ENCODE data around the gene MOB4.

- no peak for TF ChIP-seq CTCF (conservative IDR thresholded peaks at IDR 0.05; ENCODE audit: low read depth in 2 of 2)
- no peak for TF ChIP-seq REST (IDR thresholded peaks at IDR 0.05; ENCODE audit: unreplicated experiment)
- no peak for TF ChIP-seq ZNF114 (CRISPR knock-in tag; IDR thresholded peaks at IDR 0.05)
- TF ChIP-seq EZH2phosphoT487 (IDR thresholded peaks at IDR 0.05; ENCODE audit: unreplicated experiment) = no peak
- TF ChIP-seq EZH2 (IDR thresholded peaks at IDR 0.05; ENCODE audit: low read depth, unreplicated experiment) = no peak
- TF ChIP-seq JUNB (IDR thresholded peaks at IDR 0.05; ENCODE audit: unreplicated experiment) = no peak
- TF ChIP-seq CREB1 (CRISPR knock-in tag; IDR thresholded peaks at IDR 0.05; ENCODE audit: low read depth) = no peak
- TF ChIP-seq ETS1 (IDR thresholded peaks at IDR 0.05) = no peak
- TF ChIP-seq NANOG (IDR thresholded peaks at IDR 0.05; ENCODE audit: borderline replicate concordance) = no peak
- TF ChIP-seq STAT1 (IDR thresholded peaks at IDR 0.05; ENCODE audit: unreplicated experiment) = no peak
- no peak for TF ChIP-seq POLR2AphosphoS5 (IDR thresholded peaks at IDR 0.05; ENCODE audit: low read depth)
- TF ChIP-seq ZNF331 (CRISPR knock-in tag; IDR thresholded peaks at IDR 0.05; ENCODE audit: low read depth) = no peak
These were observed 82.6 kb downstream of the MOB4 start for GRCh38 chr2:197598450-197598849.

Measured in GM23338 (cell line).